Natural killer cell (primary cell): ENCODE results near the gene DUSP23. TPM values are rescaled to one million over a fixed set of nuclear protein-coding genes. Genes with fewer than 3 reads are reported as not detected.
A peak's percentile ranks its signal among the peaks of the same experiment; 100 is the strongest.

ENCODE experiments used
- ATAC-seq, 3 donors: fragments of 150-1000 bp in 2 of 3; fragments of 200-7000 bp in 1 of 3; cut with Tn5 transposase; 1 replicate in 1 of 3; 2 replicates in 2 of 3; pipeline ENCODE4 v1.10.0; 2021; ENCODE audit warnings: mild to moderate bottlenecking in 2 of 3, moderate library complexity in 2 of 3
- DNase-seq, 2 donors: peaks; one replicate each; pipeline versions ENCODE4 v3.0.0 to v3.0.0-alpha.2; 2013 to 2021; ENCODE audit warnings: mixed read lengths in 1 of 2
- H3K27ac ChIP-seq: one replicate; pipeline ENCODE4 v1.5.1; 2013; ENCODE audit warnings: mild to moderate bottlenecking, low read length
- H3K27me3 ChIP-seq: one replicate; pipeline ENCODE4 v1.6.1; 2013; ENCODE audit warnings: low read length; ENCODE audit not compliant: control insufficient read depth, insufficient read depth
- H3K36me3 ChIP-seq: one replicate; pipeline ENCODE4 v1.6.1; 2013; ENCODE audit warnings: low read length; ENCODE audit not compliant: control insufficient read depth, insufficient read depth
- H3K4me1 ChIP-seq: one replicate; pipeline ENCODE4 v1.6.1; 2013; ENCODE audit warnings: low read length; ENCODE audit not compliant: control insufficient read depth, insufficient read depth
- H3K4me3 ChIP-seq: one replicate; pipeline ENCODE4 v1.5.1; 2013; ENCODE audit warnings: low read length
- H3K9me3 ChIP-seq: one replicate; pipeline ENCODE4 v1.6.1; 2013; ENCODE audit warnings: low read length; ENCODE audit not compliant: control insufficient read depth, insufficient read depth
- H3K27ac Mint-ChIP-seq, 2 donors: one replicate each; pipeline ENCODE4 v1.8.0; 2022; ENCODE audit warnings: mild to moderate bottlenecking in 2 of 2, mixed read lengths in 2 of 2, moderate library complexity in 1 of 2
- H3K27me3 Mint-ChIP-seq, 2 donors: one replicate each; pipeline ENCODE4 v1.8.0; 2022; ENCODE audit warnings: low read depth in 2 of 2, mixed read lengths in 2 of 2
- H3K36me3 Mint-ChIP-seq: one replicate; pipeline ENCODE4 v1.8.0; 2022; ENCODE audit warnings: mixed read lengths
- H3K4me1 Mint-ChIP-seq, 2 donors: one replicate each; pipeline ENCODE4 v1.8.0; 2022; ENCODE audit warnings: mixed read lengths in 2 of 2
- H3K4me3 Mint-ChIP-seq: one replicate; pipeline ENCODE4 v1.8.0; 2022; ENCODE audit warnings: mild to moderate bottlenecking, moderate library complexity, mixed read lengths
- H3K9me3 Mint-ChIP-seq, 2 donors: one replicate each; pipeline ENCODE4 v1.8.0; 2022; ENCODE audit warnings: mixed read lengths in 2 of 2
- WGBS: methylation state at CpG from one replicate; pipeline ENCODE4 v1.1.7; 2013; ENCODE audit warnings: missing lambda C conversion rate; ENCODE audit not compliant: insufficient coverage; 5-methylcytosine and 5-hydroxymethylcytosine counted together
- intact Hi-C: fragments of 100-400 bp; cut with micrococcal nuclease; formaldehyde crosslinking; loops from one replicate; pipeline ENCODE4 v1.14.2; 2022
- total RNA-seq, 4 donors: library from RNA; stranded (reverse); fragments of 120-200 nt in 1 of 4; gene quantifications; one replicate each; pipeline versions ENCODE4 v1.2.3 to v1.2.4, GENCODE V29; 2013 to 2022
- TF ChIP-seq, protein P1 (sequence below): fragments of 200-600 bp; IDR thresholded peaks from one replicate; pipeline ENCODE4 v1.8.0; 2022; ENCODE audit warnings: antibody characterized with exemption

DUSP23 gene
- total RNA-seq, 3 donors from 2014 or later (not counting 1 experiment from before 2014, with no cell fraction given): 18.6 to 22.1 (median 21.1) TPM

- peaks cover 0 to 9% of the 10 kb centered on the region in 2 donors for H3K27me3 Mint-ChIP-seq
- WGBS: 47% methylated on average over 2 of the region's 2 CpGs
- intact Hi-C loops: no loop called here
- ATAC-seq (peak in 1 of 3 donors; percentile 45), DNase-seq (peak in 1 of 2 donors; percentile 57)
- no peaks in the 10 kb centered on the region for H3K27me3 ChIP-seq
- TF ChIP-seq, protein P1, sequence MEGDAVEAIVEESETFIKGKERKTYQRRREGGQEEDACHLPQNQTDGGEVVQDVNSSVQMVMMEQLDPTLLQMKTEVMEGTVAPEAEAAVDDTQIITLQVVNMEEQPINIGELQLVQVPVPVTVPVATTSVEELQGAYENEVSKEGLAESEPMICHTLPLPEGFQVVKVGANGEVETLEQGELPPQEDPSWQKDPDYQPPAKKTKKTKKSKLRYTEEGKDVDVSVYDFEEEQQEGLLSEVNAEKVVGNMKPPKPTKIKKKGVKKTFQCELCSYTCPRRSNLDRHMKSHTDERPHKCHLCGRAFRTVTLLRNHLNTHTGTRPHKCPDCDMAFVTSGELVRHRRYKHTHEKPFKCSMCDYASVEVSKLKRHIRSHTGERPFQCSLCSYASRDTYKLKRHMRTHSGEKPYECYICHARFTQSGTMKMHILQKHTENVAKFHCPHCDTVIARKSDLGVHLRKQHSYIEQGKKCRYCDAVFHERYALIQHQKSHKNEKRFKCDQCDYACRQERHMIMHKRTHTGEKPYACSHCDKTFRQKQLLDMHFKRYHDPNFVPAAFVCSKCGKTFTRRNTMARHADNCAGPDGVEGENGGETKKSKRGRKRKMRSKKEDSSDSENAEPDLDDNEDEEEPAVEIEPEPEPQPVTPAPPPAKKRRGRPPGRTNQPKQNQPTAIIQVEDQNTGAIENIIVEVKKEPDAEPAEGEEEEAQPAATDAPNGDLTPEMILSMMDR: peak; percentile 60
- H3K36me3 ChIP-seq: no peaks in the 10 kb centered on the region
- H3K27ac ChIP-seq: no peak overlapping the region
- no peaks in the 10 kb centered on the region for H3K9me3 ChIP-seq
- no peaks in the 10 kb centered on the region for H3K9me3 Mint-ChIP-seq
- H3K4me3 ChIP-seq: no peak overlapping the region
- H3K36me3 Mint-ChIP-seq: no peaks in the 10 kb centered on the region
- no peak overlapping the region for H3K4me3 Mint-ChIP-seq
- H3K27ac Mint-ChIP-seq: no peak overlapping the region
- H3K4me1 Mint-ChIP-seq: peaks cover 0 to 4% of the 10 kb centered on the region in 2 donors
- no peaks in the 10 kb centered on the region for H3K4me1 ChIP-seq
Measured at GRCh38 chr1:159790237-159790917, 9.6 kb downstream of the DUSP23 start.

DNA sequence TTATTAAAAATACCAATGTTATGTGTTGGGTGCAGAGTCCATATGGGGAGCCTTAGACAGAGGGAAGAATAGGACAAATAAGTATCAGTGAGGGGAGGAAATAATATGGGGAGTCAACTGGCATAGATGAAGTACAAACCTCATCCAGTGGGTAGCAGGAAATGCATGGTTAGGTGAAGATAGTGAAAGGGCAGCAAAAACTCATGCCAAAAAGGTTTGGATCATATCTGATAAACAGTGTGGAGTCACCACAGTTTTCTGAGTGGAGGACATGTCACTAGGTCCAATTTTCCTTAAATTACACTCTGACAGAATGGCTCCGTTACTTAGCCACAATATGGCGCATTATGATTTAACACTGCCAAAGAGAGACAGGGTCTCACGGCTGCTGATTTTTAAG is 10.3 kb downstream of the DUSP23 start:
- WGBS: 58% methylated on average over 3 of the region's 3 CpGs
- Histone ChIP-seq H3K9me3 (no peaks in the 10 kb centered on the region), H3K4me3 (no peak overlapping the region), H3K4me1 (no peaks in the 10 kb centered on the region), H3K27me3 (no peaks in the 10 kb centered on the region), H3K36me3 (no peaks in the 10 kb centered on the region), H3K27ac (no peak overlapping the region)
- no peak overlapping the region for H3K27ac Mint-ChIP-seq
- no peak for DNase-seq
- H3K4me3 Mint-ChIP-seq: no peak overlapping the region
- TF ChIP-seq, protein P1: no peak
- H3K27me3 Mint-ChIP-seq: peaks cover 0 to 9% of the 10 kb centered on the region in 2 donors
- H3K9me3 Mint-ChIP-seq: no peaks in the 10 kb centered on the region
- intact Hi-C loops: no loop called here
- no peaks in the 10 kb centered on the region for H3K36me3 Mint-ChIP-seq
- no peak for ATAC-seq
- H3K4me1 Mint-ChIP-seq: no peaks in the 10 kb centered on the region

DNA sequence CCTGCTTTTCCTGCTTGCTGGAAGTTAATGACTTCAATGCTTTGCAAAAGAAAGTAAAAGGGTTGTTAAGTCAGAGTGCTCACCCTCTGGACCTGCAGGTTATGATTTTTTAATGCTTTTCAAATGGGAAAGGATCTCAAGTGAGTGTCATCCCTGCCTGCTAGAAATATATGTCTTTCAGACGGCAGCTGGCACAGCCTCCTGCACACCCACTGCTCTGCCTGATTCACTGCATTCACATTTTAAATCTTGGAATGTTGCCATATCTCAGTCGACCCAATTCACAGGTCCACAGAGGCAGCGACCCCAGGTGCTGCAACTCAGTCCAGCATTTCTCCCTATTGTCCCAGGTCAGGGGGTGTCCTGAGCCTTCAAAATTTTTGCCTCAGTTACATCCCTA is 10.7 kb downstream of the DUSP23 start:
- no peaks in the 10 kb centered on the region for H3K4me1 ChIP-seq
- intact Hi-C loops: no loop called here
- no peak overlapping the region for H3K27ac ChIP-seq
- ATAC-seq (no peak), DNase-seq (no peak)
- H3K27me3 Mint-ChIP-seq: peaks cover 0 to 11% of the 10 kb centered on the region in 2 donors
- H3K9me3 ChIP-seq: no peaks in the 10 kb centered on the region
- TF ChIP-seq, protein P1: no peak
- H3K4me3 ChIP-seq: no peak overlapping the region
- no peaks in the 10 kb centered on the region for H3K36me3 ChIP-seq
- no peaks in the 10 kb centered on the region for H3K9me3 Mint-ChIP-seq
- H3K27ac Mint-ChIP-seq: no peak overlapping the region
- H3K4me3 Mint-ChIP-seq: no peak overlapping the region
- H3K36me3 Mint-ChIP-seq: no peaks in the 10 kb centered on the region
- 34% methylated on average over 3 of the region's 3 CpGs for WGBS
- H3K4me1 Mint-ChIP-seq: no peaks in the 10 kb centered on the region
- no peaks in the 10 kb centered on the region for H3K27me3 ChIP-seq

- TF ChIP-seq, protein P1: no peak
Measured at GRCh38 chr1:159795534-159795933, 14.8 kb downstream of the DUSP23 start.

More at GRCh38 chr1:159795534-159795933, 14.8 kb downstream of the DUSP23 start:
- Histone ChIP-seq H3K27me3 (no peaks in the 10 kb centered on the region), H3K27ac (no peak overlapping the region), H3K4me1 (peaks cover 19% of the 10 kb centered on the region), H3K4me3 (no peak overlapping the region), H3K9me3 (no peaks in the 10 kb centered on the region), H3K36me3 (no peaks in the 10 kb centered on the region)
- no peaks in the 10 kb centered on the region for H3K36me3 Mint-ChIP-seq
- peaks cover 0 to 18% of the 10 kb centered on the region in 2 donors for H3K27me3 Mint-ChIP-seq
- H3K4me3 Mint-ChIP-seq: no peak overlapping the region
- WGBS: 88% methylated on average over 5 of the region's 5 CpGs
- DNase-seq (no peak), ATAC-seq (no peak)
- no peaks in the 10 kb centered on the region for H3K9me3 Mint-ChIP-seq
- intact Hi-C loops: no loop called here
- no peak overlapping the region for H3K27ac Mint-ChIP-seq
- peaks cover 22 to 25% of the 10 kb centered on the region in 2 donors for H3K4me1 Mint-ChIP-seq
